ENCODE data around the gene DHRS11. TPM values are rescaled to one million over a fixed set of nuclear protein-coding genes. Genes with fewer than 3 reads are reported as not detected.
A peak's percentile ranks its signal among the peaks of the same experiment; 100 is the strongest.

The DHRS11 gene
- total RNA-seq, 4 donors from 2014 or later, result 1.8 to 22.8 (median 6.2) TPM

- H3K27ac ChIP-seq, result no peak overlapping the region
- intact Hi-C loops (cut with DNase I; ENCODE audit: low total_unique reads), result no loop called here
- H3K4me3 ChIP-seq, result peak overlapping the region; percentile 35 to 89
- DNase-seq, result no peak
- no peaks in the 10 kb centered on the region for H3K36me3 ChIP-seq
- H3K27me3 ChIP-seq, result no peaks in the 10 kb centered on the region
- no peaks in the 10 kb centered on the region for H3K9me3 ChIP-seq
- TF ChIP-seq CTCF (IDR thresholded peaks at IDR 0.05), result no peak
- TF ChIP-seq POLR2A (IDR thresholded peaks at IDR 0.05), result no peak
- peaks cover 0 to 10% of the 10 kb centered on the region in 2 donors for H3K4me1 ChIP-seq
Measured at GRCh38 chr17:36592716-36593321, 1.1 kb downstream of the DHRS11 start.

- H3K27ac ChIP-seq, result no peak overlapping the region
- H3K27me3 ChIP-seq, result no peaks in the 10 kb centered on the region
- TF ChIP-seq POLR2A (IDR thresholded peaks at IDR 0.05) (no peak), CTCF (IDR thresholded peaks at IDR 0.05) (no peak)
- peaks cover 0 to 10% of the 10 kb centered on the region in 2 donors for H3K4me1 ChIP-seq
- H3K9me3 ChIP-seq, result no peaks in the 10 kb centered on the region
- no peaks in the 10 kb centered on the region for H3K36me3 ChIP-seq
- intact Hi-C loops (cut with DNase I; ENCODE audit: low total_unique reads), result no loop called here
- DNase-seq, result no peak
- no peak overlapping the region for H3K4me3 ChIP-seq
Measured at GRCh38 chr17:36593656-36594316, 2.1 kb downstream of the DHRS11 start.

- Histone ChIP-seq H3K4me1 (peaks cover 0 to 10% of the 10 kb centered on the region in 2 donors), H3K4me3 (no peak overlapping the region), H3K36me3 (no peaks in the 10 kb centered on the region), H3K9me3 (no peaks in the 10 kb centered on the region), H3K27me3 (no peaks in the 10 kb centered on the region), H3K27ac (no peak overlapping the region)
- intact Hi-C loops (cut with DNase I; ENCODE audit: low total_unique reads), result loop anchor here (5.0 kb wide), 1 partner anchor 48 kb away; no protein-coding TSS in a partner anchor
- DNase-seq, result no peak
- TF ChIP-seq POLR2A (IDR thresholded peaks at IDR 0.05) (no peak), CTCF (IDR thresholded peaks at IDR 0.05) (no peak)
Measured at GRCh38 chr17:36594626-36595401, 3.1 kb downstream of the DHRS11 start.

- no peaks in the 10 kb centered on the region for H3K9me3 ChIP-seq
- H3K27me3 ChIP-seq, result no peaks in the 10 kb centered on the region
- TF ChIP-seq POLR2A (IDR thresholded peaks at IDR 0.05), result no peak
- DNase-seq, result no peak
- no peak overlapping the region for H3K4me3 ChIP-seq
- no peaks in the 10 kb centered on the region for H3K36me3 ChIP-seq
- no peak overlapping the region for H3K27ac ChIP-seq
- peaks cover 0 to 3% of the 10 kb centered on the region in 2 donors for H3K4me1 ChIP-seq
- intact Hi-C loops (cut with DNase I; ENCODE audit: low total_unique reads), result loop anchor here (5.0 kb wide), 1 partner anchor 50 kb away; no protein-coding TSS in a partner anchor
Measured at GRCh38 chr17:36597226-36597625, 5.5 kb downstream of the DHRS11 start.

- DNase-seq, result peak in 1 of 2 donors; percentile 7
- no peak for TF ChIP-seq CTCF (IDR thresholded peaks at IDR 0.05)
- no peak for TF ChIP-seq POLR2A (IDR thresholded peaks at IDR 0.05)
- no peak overlapping the region for H3K4me3 ChIP-seq
- no peak overlapping the region for H3K27ac ChIP-seq
- no peaks in the 10 kb centered on the region for H3K27me3 ChIP-seq
- H3K9me3 ChIP-seq, result no peaks in the 10 kb centered on the region
- intact Hi-C loops (cut with DNase I; ENCODE audit: low total_unique reads), result loop anchor here (5.0 kb wide), 1 partner anchor 51 kb away; no protein-coding TSS in a partner anchor
- no peaks in the 10 kb centered on the region for H3K36me3 ChIP-seq
- H3K4me1 ChIP-seq, result peaks cover 0 to 8% of the 10 kb centered on the region in 2 donors
Measured at GRCh38 chr17:36597866-36598777, 6.4 kb downstream of the DHRS11 start.
